GM12878 (cell line): ENCODE results near the gene BCL2. TPM values are rescaled to one million over a fixed set of nuclear protein-coding genes. Genes with fewer than 3 reads are reported as not detected.

ENCODE experiments used
- ATF7 ChIP-seq: fragments of 450-650 bp; IDR thresholded peaks from 2 replicates; pipeline ENCODE4 v1.6.1; 2016; ENCODE audit warnings: low read depth, mild to moderate bottlenecking
- CHD1 ChIP-seq: IDR thresholded peaks from 2 replicates; pipeline ENCODE4 v1.6.1; 2012; ENCODE audit warnings: low read depth, low read length, improper control_type of control experiment
- DPF2 ChIP-seq: fragments of 450-650 bp; IDR thresholded peaks from 2 replicates; pipeline ENCODE4 v1.6.1; 2017; ENCODE audit warnings: mild to moderate bottlenecking
- EED ChIP-seq: sonication (generic); IDR thresholded peaks from 2 replicates; pipeline ENCODE4 v1.6.1; 2016; ENCODE audit warnings: antibody characterized with exemption, low read depth
- EP300 ChIP-seq, 2 experiments: fragments of 150-350 bp in 1 of 2; IDR thresholded peaks; 2 replicates each; pipeline ENCODE4 v1.6.1; 2011 to 2012; ENCODE audit warnings: low read depth in 2 of 2, low read length in 2 of 2, borderline replicate concordance in 1 of 2, improper control_type of control experiment in 1 of 2, inconsistent platforms in 1 of 2; ENCODE audit not compliant: control insufficient read depth in 1 of 2
- HDAC6 ChIP-seq: fragments of 200-600 bp; sonication (generic); IDR thresholded peaks from one replicate; pipeline ENCODE4 v1.8.0; 2017; ENCODE audit warnings: antibody characterized with exemption; ENCODE audit not compliant: unreplicated experiment
- IKZF1 ChIP-seq: fragments of 450-650 bp; conservative IDR thresholded peaks from 2 replicates; pipeline ENCODE4 v1.6.1; 2017; ENCODE audit warnings: antibody characterized with exemption, mild to moderate bottlenecking
- IKZF2 ChIP-seq, 2 experiments: fragments of 450-650 bp; IDR thresholded peaks; 2 replicates each; pipeline ENCODE4 v1.6.1; 2017; ENCODE audit warnings: mild to moderate bottlenecking in 2 of 2, moderate library complexity in 2 of 2
- JUNB ChIP-seq: IDR thresholded peaks from 2 replicates; pipeline ENCODE4 v1.6.1; 2016; ENCODE audit warnings: antibody characterized with exemption, mild to moderate bottlenecking
- KAT2A ChIP-seq: conservative IDR thresholded peaks from 2 replicates; pipeline ENCODE4 v1.6.1; 2011; ENCODE audit warnings: low read depth, low read length; ENCODE audit not compliant: control insufficient read depth
- MEF2A ChIP-seq: IDR thresholded peaks from 2 replicates; pipeline ENCODE4 v1.6.1; 2011; ENCODE audit warnings: low read depth, mild to moderate bottlenecking, low read length, moderate library complexity; ENCODE audit not compliant: insufficient read depth
- MLLT1 ChIP-seq: fragments of 450-650 bp; IDR thresholded peaks from 2 replicates; pipeline ENCODE4 v1.6.1; 2016; ENCODE audit warnings: mild to moderate bottlenecking
- MTA2 ChIP-seq: fragments of 450-650 bp; IDR thresholded peaks from 2 replicates; pipeline ENCODE4 v1.6.1; 2016; ENCODE audit warnings: low read depth, mild to moderate bottlenecking, moderate library complexity
- NFYB ChIP-seq: IDR thresholded peaks from 2 replicates; pipeline ENCODE4 v1.6.1; 2011; ENCODE audit warnings: low read depth, mild to moderate bottlenecking, low read length, improper control_type of control experiment, moderate library complexity; ENCODE audit not compliant: insufficient read depth
- NKRF ChIP-seq: fragments of 450-650 bp; conservative IDR thresholded peaks from 2 replicates; pipeline ENCODE4 v1.6.1; 2017; ENCODE audit warnings: mild to moderate bottlenecking, moderate library complexity
- RAD51 ChIP-seq: fragments of 450-650 bp; IDR thresholded peaks from 2 replicates; pipeline ENCODE4 v1.6.1; 2016; ENCODE audit warnings: moderate library complexity, mild to moderate bottlenecking, inconsistent platforms
- SIX5 ChIP-seq: IDR thresholded peaks from 2 replicates; pipeline ENCODE4 v1.6.1; 2011; ENCODE audit warnings: mild to moderate bottlenecking, low read depth, low read length, moderate library complexity; ENCODE audit not compliant: severe bottlenecking
- SPI1 ChIP-seq: IDR thresholded peaks from 2 replicates; pipeline ENCODE4 v1.6.1; 2011; ENCODE audit warnings: low read depth, mild to moderate bottlenecking, low read length, moderate library complexity, borderline replicate concordance; ENCODE audit not compliant: insufficient read depth
- TAF1 ChIP-seq: IDR thresholded peaks from 2 replicates; pipeline ENCODE4 v1.6.1; 2011; ENCODE audit warnings: mild to moderate bottlenecking, low read depth, low read length, borderline replicate concordance
- TCF7 ChIP-seq: IDR thresholded peaks from 2 replicates; pipeline ENCODE4 v1.6.1; 2014; ENCODE audit warnings: antibody characterized with exemption, borderline replicate concordance
- ZBTB40 ChIP-seq: fragments of 450-650 bp; IDR thresholded peaks from 2 replicates; pipeline ENCODE4 v1.6.1; 2016; ENCODE audit warnings: mild to moderate bottlenecking, moderate library complexity, borderline replicate concordance
- ZNF217 ChIP-seq: fragments of 450-650 bp; IDR thresholded peaks from 2 replicates; pipeline ENCODE4 v1.6.1; 2017; ENCODE audit warnings: antibody characterized with exemption, mild to moderate bottlenecking
- polyA plus RNA-seq, 11 experiments: library from polyadenylated mRNA; depleted of rRNA in 4 of 11; unstranded in 6 of 11; stranded (reverse) in 5 of 11; fragments of >200 nt; fragmentation: Nextera tagmentation in 4 of 11; fragmentation: Illumina TruSeq in 1 of 11; extraction: Ambion mirVana in 4 of 11; extraction: Trizol in 1 of 11; gene quantifications; 1 replicate in 1 of 11; 2 replicates in 10 of 11; pipeline versions ENCODE4 v1.2.1 to v1.2.3, GENCODE V29; 2011 to 2016; ENCODE audit warnings: inconsistent platforms in 2 of 11, missing spikeins in 2 of 11, low read depth in 1 of 11
- total RNA-seq, 4 experiments: library from RNA; depleted of rRNA in 3 of 4; stranded (reverse); fragments of >200 nt in 3 of 4; fragmentation: Illumina TruSeq in 1 of 4; extraction: Trizol in 1 of 4; gene quantifications; 2 replicates each; pipeline versions ENCODE4 v1.2.1 to v1.2.3, GENCODE V29; 2013 to 2021

The BCL2 gene
- total and polyA plus RNA-seq, 10 of the 15 experiments (the other 5 are each of a cell fraction or from before 2014, with no cell fraction given): 4.1 to 47.8 (median 19.3) TPM

GRCh38 chr18:63216516-63217311, 102.9 kb downstream of the BCL2 start (continued):
- TF ChIP-seq EP300 (IDR thresholded peaks at IDR 0.05; ENCODE audit: borderline replicate concordance in 1 of 2, control insufficient read depth in 1 of 2, low read depth in 2 of 2, low read length in 2 of 2): no peak
- peak; percentile 55; the same call in 1 of the 2 replicates for TF ChIP-seq JUNB
- no peak for TF ChIP-seq HDAC6
- TF ChIP-seq MLLT1: no peak
- peak in 1 of 2 experiments; percentile 41; a peak in 1 of 4 replicates for TF ChIP-seq IKZF2 (IDR thresholded peaks at IDR 0.05)
- no peak for TF ChIP-seq MTA2
- no peak for TF ChIP-seq IKZF1
- TF ChIP-seq TCF7: no peak
- TF ChIP-seq KAT2A: no peak
- TF ChIP-seq RAD51: no peak
- TF ChIP-seq SIX5: no peak
- no peak for TF ChIP-seq ZBTB40
- TF ChIP-seq SPI1: no peak
- 0 out of 2 replicates have a peak, but pooled peaks have one; percentile 42 for TF ChIP-seq MEF2A
- no peak for TF ChIP-seq CHD1
- TF ChIP-seq ATF7: peak; percentile 73
- no peak for TF ChIP-seq NKRF
- TF ChIP-seq DPF2: no peak
- TF ChIP-seq NFYB: no peak
- no peak for TF ChIP-seq ZNF217
- TF ChIP-seq TAF1: no peak
- TF ChIP-seq EED: 0 out of 2 replicates have a peak, but pooled peaks have one; percentile 27
